Duodenal mucosa (tissue), 2 donors: ENCODE data around the gene WDR76.

ENCODE experiments used
- H3K27ac ChIP-seq: one replicate; pipeline ENCODE4 v1.7.0; 2013; ENCODE audit warnings: low read depth, low read length
- H3K27me3 ChIP-seq, 2 donors: one replicate each; pipeline ENCODE4 v1.7.0; 2013; ENCODE audit warnings: low read length in 2 of 2, control low read depth in 1 of 2; ENCODE audit not compliant: insufficient read depth in 2 of 2, control insufficient read depth in 1 of 2
- H3K36me3 ChIP-seq, 2 donors: one replicate each; pipeline ENCODE4 v1.7.0; 2013; ENCODE audit warnings: low read length in 2 of 2, control low read depth in 1 of 2; ENCODE audit not compliant: insufficient read depth in 2 of 2, control insufficient read depth in 1 of 2
- H3K4me1 ChIP-seq, 2 donors: one replicate each; pipeline ENCODE4 v1.7.0; 2013; ENCODE audit warnings: low read length in 2 of 2, control low read depth in 1 of 2; ENCODE audit not compliant: insufficient read depth in 2 of 2, control insufficient read depth in 1 of 2
- H3K4me3 ChIP-seq, 2 donors: one replicate each; pipeline ENCODE4 v1.7.0; 2013; ENCODE audit warnings: low read length in 2 of 2, low read depth in 1 of 2
- H3K9ac ChIP-seq, 2 donors: one replicate each; pipeline ENCODE4 v1.7.0; 2013; ENCODE audit warnings: low read length in 2 of 2, low read depth in 1 of 2
- H3K9me3 ChIP-seq, 2 donors: one replicate each; pipeline ENCODE4 v1.7.0; 2013; ENCODE audit warnings: low read length in 2 of 2, control low read depth in 1 of 2; ENCODE audit not compliant: control insufficient read depth in 1 of 2

The WDR76 gene

DNA sequence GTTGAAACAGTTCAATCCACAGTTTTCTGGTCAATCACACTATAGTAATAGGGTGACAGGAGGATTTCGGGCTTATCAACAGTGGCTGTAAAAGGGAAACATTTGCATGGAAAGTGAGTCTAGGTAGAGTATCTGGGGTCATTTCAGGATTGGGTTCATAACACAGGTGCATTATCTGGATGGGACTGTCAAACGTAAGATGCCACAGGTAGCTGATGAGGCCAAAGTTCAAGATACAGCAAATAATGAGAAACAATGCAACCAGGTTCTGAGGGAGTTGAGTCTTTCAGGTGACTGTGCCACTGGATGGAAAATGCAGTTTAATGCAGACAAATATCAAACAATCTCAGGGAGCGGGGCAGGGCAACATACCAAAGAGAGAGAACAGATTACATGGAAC lies 62.2 kb downstream of the WDR76 start:
- no peaks in the 10 kb centered on the region for H3K9me3 ChIP-seq
- H3K4me1 ChIP-seq: peaks cover 15 to 24% of the 10 kb centered on the region in 2 donors
- no peak overlapping the region for H3K4me3 ChIP-seq
- H3K36me3 ChIP-seq: no peaks in the 10 kb centered on the region
- H3K9ac ChIP-seq: no peak overlapping the region
- H3K27me3 ChIP-seq: no peaks in the 10 kb centered on the region
- H3K27ac ChIP-seq: no peak overlapping the region

DNA sequence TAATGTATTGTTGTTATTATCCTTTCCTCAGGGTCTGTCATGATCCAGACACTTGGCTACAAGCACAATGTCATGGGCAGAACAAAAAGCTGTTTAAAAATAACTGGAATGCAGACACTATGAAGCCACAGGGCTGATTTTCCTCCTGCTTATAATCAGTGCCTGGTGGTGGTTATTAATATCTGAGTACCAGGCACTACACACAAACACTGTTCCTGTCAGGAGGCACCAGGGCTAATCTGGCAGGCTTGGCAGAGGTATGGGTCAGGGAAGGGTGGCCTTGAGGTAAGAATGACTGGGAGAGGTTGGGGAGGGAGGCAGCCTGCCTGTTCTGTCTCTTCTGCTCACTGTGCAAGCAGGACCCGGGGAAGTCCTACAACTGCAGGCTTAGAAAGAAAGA lies 67.2 kb downstream of the WDR76 start:
- no peak overlapping the region for H3K4me3 ChIP-seq
- H3K4me1 ChIP-seq: peaks cover 9 to 16% of the 10 kb centered on the region in 2 donors
- H3K27me3 ChIP-seq: no peaks in the 10 kb centered on the region
- H3K27ac ChIP-seq: no peak overlapping the region
- H3K36me3 ChIP-seq: no peaks in the 10 kb centered on the region
- H3K9ac ChIP-seq: no peak overlapping the region
- no peaks in the 10 kb centered on the region for H3K9me3 ChIP-seq

DNA sequence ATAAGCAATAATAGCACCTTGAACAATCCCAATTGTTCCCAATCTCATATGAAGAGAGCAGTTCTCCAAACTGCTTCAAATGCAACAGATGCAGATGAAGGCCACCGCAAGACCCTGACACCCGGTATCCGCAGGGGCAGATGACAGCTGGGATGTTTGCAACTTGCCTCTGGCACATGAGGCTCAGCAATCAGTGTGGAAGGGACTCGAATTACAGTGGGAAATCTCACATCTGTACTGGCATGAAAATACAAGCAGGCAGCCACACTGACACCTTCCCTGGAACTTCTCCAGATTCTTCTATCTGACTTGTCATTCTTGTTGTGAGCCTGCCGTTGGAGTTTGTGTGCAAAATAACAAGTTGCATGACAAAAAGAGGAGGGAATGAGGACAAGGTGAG lies 68.8 kb downstream of the WDR76 start:
- Histone ChIP-seq H3K27ac (no peak overlapping the region), H3K4me3 (no peak overlapping the region), H3K27me3 (no peaks in the 10 kb centered on the region), H3K9ac (no peak overlapping the region), H3K4me1 (no peaks in the 10 kb centered on the region), H3K9me3 (no peaks in the 10 kb centered on the region), H3K36me3 (no peaks in the 10 kb centered on the region)

DNA sequence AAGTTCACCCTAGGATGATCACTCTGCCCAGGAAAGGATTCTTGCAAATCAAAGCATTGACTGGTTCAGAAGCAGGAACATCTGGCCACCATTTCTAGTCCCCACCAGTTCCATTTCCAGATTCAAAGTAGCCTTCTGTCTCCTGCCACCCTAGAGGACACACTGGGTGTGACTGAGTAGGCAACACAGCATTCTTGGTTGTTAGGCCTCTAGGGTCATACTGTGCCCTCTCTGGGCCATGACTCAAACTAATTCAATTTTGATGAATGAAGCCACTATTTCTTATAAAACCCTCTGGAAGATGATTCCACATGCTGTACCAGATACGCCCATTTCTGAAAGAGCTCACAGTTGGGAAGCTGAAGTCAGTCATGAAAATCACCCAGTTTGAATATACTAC lies 69.7 kb downstream of the WDR76 start:
- Histone ChIP-seq H3K27ac (no peak overlapping the region), H3K4me1 (no peaks in the 10 kb centered on the region), H3K9ac (no peak overlapping the region), H3K27me3 (no peaks in the 10 kb centered on the region), H3K36me3 (no peaks in the 10 kb centered on the region), H3K9me3 (no peaks in the 10 kb centered on the region), H3K4me3 (no peak overlapping the region)

DNA sequence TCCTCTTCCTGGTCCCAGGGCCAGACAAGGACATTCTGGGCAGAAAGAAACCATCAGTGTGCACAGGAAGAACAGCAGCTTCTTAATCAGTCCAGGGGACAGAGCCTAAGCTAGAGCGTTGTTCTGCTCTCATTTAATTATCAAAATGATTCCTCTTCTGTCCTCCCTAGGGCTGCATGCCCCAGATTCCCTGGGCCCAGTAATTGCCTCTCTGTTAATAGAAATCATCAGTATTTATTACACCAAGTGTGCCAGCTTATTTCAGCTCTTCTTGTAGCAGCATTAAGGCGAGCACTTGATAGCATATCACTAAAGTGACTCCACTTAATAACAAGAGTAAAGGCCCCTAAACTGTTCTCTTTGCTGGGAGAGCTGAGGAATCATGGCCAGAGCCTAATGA lies 72.1 kb downstream of the WDR76 start:
- Histone ChIP-seq H3K4me1 (no peaks in the 10 kb centered on the region), H3K27me3 (no peaks in the 10 kb centered on the region), H3K9ac (no peak overlapping the region), H3K36me3 (no peaks in the 10 kb centered on the region), H3K27ac (no peak overlapping the region), H3K9me3 (no peaks in the 10 kb centered on the region), H3K4me3 (no peak overlapping the region)

DNA sequence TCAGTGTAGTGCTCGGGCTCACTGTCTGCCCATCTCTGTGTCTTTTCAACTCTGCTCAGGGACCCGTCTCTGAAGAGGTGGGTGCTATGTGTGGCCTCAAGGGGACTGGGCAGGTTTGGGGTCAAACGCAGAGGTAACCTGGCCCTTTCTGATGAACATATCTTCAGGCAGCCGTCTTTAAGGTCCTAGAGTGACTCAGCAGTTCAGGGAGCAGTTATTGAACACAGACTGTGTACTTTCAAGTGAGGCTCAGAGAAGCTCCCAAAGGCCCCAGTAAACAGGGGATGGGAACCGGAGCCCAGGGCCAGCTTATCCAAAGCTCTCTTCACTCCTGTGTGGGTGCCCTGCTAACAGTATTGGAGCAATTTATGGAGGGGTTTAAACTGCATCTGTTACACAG lies 73.1 kb downstream of the WDR76 start:
- Histone ChIP-seq H3K27me3 (no peaks in the 10 kb centered on the region), H3K9ac (no peak overlapping the region), H3K27ac (no peak overlapping the region)

DNA sequence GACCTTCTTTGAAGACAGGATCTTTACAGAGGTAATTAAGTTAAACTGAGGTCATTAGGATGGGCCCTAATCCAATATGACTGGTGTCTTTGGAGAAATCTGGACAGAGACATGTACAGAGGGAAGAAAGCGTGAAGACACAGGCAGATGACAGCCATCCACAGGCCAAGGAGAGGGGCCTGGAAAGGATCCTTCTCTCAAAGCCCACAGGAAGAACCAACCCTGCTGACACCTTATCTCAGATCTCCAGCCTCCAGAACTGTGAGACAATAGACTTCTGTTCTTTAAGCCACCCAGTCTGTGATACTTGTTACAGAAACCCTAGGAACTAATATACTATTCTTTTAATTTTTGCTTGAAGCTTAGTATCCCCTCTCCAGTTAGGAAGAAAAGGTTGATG lies 74.2 kb downstream of the WDR76 start:
- no peak overlapping the region for H3K4me3 ChIP-seq
- no peaks in the 10 kb centered on the region for H3K27me3 ChIP-seq
- H3K9me3 ChIP-seq: no peaks in the 10 kb centered on the region
- no peaks in the 10 kb centered on the region for H3K4me1 ChIP-seq
- no peak overlapping the region for H3K27ac ChIP-seq
- no peak overlapping the region for H3K9ac ChIP-seq
- H3K36me3 ChIP-seq: no peaks in the 10 kb centered on the region

More for the DNA sequence above, 73.1 kb downstream of the WDR76 start:
- H3K36me3 ChIP-seq: no peaks in the 10 kb centered on the region
- H3K4me3 ChIP-seq: no peak overlapping the region
- H3K9me3 ChIP-seq: no peaks in the 10 kb centered on the region
- H3K4me1 ChIP-seq: no peaks in the 10 kb centered on the region

DNA sequence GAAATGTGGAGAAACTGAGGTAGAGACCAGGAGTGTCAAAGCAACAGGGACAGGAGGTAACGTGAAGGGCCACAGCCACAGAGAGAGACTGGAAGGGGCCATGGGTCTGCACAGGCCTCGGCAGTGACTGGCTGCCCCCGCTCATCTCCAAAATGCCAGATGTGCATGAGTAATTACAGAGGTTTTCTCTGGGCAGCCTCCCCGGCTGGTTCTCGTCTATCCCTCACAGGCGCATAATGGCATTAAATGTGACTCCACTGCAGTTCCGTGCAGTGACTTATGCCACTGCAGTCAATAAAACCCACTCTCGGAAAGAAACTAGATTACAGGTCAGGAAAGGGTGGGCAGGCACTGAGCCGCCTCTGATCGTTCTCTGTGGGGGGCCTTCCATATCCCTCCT lies 74.7 kb downstream of the WDR76 start:
- H3K4me1 ChIP-seq: no peaks in the 10 kb centered on the region
- no peak overlapping the region for H3K9ac ChIP-seq
- H3K27ac ChIP-seq: no peak overlapping the region
- no peaks in the 10 kb centered on the region for H3K27me3 ChIP-seq
- H3K4me3 ChIP-seq: no peak overlapping the region
- H3K9me3 ChIP-seq: no peaks in the 10 kb centered on the region
- H3K36me3 ChIP-seq: no peaks in the 10 kb centered on the region

DNA sequence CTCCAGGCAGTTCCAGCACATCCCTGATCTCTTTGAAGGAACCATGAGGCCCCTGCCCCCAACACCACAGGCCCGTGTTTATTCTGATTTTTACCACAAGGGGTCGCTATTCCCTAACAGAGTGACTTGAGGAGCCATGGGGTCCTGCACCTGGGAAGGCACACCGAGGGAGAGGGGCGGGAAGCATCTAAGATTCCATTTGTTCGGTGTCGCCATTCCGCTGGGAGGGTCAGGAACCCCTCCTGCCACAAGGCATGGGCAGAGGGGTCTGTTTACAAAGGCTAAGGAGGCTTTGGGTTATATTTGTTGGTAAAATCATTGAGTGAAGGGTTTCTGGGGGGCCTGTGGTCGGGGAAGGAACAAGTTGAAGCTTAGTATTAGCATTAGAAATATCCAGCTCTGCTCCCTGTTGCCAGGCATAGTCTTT lies 77.1 kb downstream of the WDR76 start:
- Histone ChIP-seq H3K4me1 (no peaks in the 10 kb centered on the region), H3K4me3 (no peak overlapping the region), H3K9me3 (no peaks in the 10 kb centered on the region), H3K27ac (no peak overlapping the region), H3K36me3 (no peaks in the 10 kb centered on the region), H3K27me3 (no peaks in the 10 kb centered on the region), H3K9ac (no peak overlapping the region)

DNA sequence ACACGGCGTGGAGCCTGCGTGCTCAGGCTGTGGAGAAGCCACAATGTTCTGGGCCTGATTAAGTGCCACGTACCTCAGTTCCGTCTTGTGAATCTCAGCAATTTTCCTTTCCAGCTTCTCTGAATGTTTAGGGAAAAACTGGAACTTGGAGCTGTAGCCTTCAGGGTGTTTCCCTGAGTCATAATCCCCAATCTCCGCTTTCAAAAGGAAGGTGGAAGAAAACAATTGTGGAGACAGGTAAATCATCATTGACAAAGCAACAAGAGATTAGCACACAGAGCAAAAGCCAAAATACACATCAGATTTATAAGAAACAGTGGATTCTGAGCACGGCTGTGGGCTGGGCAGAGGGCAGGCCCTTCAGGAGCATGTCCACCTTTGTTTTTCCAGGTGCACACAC lies 79.0 kb downstream of the WDR76 start:
- H3K27ac ChIP-seq: no peak overlapping the region
- no peaks in the 10 kb centered on the region for H3K4me1 ChIP-seq
- no peaks in the 10 kb centered on the region for H3K27me3 ChIP-seq
- no peaks in the 10 kb centered on the region for H3K36me3 ChIP-seq
- no peak overlapping the region for H3K9ac ChIP-seq
- H3K9me3 ChIP-seq: no peaks in the 10 kb centered on the region
- no peak overlapping the region for H3K4me3 ChIP-seq

DNA sequence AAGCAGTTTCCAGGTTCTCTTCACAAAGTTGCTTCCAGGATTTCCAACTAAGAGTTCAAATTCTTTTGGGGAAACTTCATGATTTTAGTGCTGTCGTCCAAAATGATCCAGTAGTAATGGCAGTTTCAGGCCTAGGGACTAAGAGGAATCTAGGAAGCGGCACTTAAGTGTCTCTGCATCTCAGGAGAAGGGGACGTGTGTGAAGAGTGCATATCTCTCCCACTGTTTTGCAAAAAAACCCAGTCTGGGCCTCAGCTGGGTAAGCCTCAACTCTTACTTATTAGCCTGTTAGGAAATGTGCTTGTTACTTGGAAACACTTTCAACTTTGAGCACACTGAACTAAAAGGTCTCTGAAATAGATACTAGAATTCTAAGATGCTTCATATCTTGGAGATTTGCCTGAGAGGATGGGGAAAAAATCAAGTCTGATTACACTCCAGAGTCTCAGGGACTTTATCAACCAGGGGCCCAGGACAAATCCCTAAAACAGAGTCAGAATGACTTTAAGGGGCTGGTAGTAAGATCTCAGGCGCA lies 81.8 kb downstream of the WDR76 start:
- Histone ChIP-seq H3K4me3 (no peak overlapping the region), H3K4me1 (no peaks in the 10 kb centered on the region), H3K9me3 (no peaks in the 10 kb centered on the region), H3K27ac (no peak overlapping the region), H3K36me3 (no peaks in the 10 kb centered on the region), H3K9ac (no peak overlapping the region), H3K27me3 (no peaks in the 10 kb centered on the region)
